ENCODE data around the gene MAP3K12.

The MAP3K12 gene

DNA sequence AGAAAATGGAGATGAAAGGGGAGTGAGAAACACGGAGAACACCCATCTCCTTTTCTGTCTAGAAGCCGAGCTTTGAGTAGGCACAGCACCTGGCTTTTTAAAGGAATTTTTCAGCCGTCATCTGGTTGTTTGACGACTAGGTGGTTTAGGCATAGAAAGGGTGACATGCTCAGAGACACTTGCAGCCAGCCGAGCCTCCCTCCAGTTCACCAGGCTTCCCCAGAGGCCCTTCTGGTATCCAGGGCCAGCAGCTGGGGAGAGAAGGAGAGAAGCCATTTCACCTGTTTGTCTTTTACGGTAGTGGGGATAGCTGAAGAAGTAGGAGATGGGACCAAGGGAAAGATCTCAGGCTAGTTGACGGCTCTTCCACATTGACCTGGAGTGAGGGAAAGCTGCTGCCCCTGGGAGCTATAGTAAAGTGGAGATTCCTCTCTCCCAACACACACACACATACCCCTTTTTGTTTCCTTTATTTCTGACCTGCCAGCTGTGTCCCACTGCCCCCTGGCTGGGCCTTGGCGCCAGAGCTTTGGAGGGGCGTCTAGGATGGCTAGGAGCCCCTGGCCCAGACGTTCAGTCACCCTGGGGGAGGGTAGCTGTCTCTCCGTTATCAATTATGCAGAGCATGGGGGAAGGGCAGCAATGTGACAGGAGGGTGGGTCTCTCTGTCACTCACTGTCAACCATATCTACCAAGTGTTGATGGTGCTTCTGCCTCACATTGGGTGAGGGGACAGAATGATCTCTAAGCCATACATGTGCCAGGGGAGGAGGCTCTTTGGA lies 5.5 kb downstream of the MAP3K12 start:
- DNase-seq (ENCODE audit: low spot score in 2 of 2), result no peak
- in situ Hi-C loops (cut with MboI; ENCODE audit: low sequenced_read_pairs), result no loop called here
- peak overlapping the region; percentile 39 for H3K4me3 ChIP-seq
- H3K36me3 ChIP-seq (replicated peaks), result no peaks in the 10 kb centered on the region
- H3K4me1 ChIP-seq, result peaks cover 9% of the 10 kb centered on the region; the same call in 1 of the 2 replicates
- H3K9me3 ChIP-seq, result no peaks in the 10 kb centered on the region
- H3K27me3 ChIP-seq (ENCODE audit: low read depth), result no peaks in the 10 kb centered on the region

DNA sequence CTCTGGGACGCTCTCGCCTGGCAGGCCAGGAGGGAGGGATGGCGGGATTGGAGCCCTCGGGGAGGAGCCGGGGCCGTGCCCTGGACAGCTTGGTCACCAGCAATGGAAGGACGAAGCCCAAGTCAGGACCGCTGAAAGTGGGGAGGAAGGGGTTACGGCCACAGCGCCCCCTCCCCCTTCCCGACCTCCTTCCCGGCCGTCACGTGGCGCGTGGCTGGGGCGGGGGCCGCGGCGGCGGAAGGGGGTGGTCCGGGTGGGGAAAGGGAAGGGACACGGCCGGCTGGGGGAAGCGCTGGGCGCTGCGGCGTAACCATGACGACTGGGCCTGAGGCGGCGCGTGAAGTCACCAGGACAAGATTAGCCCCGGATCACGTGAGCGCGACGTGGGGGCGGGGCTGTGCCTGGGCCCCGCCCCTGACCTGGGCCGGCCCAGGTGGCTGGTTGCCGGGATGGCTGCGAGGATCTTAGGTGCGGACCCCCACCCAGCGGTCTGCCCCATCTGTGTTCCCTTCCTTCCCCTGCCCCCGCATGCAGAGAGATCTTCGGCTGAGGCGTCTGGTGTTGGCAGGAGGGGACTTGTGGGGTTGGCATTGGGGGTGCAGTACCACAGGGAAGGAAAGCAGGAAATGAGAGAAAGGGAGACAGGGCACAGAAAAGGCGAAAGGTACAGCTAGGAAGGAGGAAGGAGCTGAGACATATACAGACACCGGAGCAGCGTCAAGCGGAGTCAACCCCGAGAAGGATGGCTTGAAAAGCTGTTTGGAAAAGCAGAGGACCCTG lies 6.2 kb downstream of the MAP3K12 start:
- in situ Hi-C loops (cut with MboI; ENCODE audit: low sequenced_read_pairs), result no loop called here
- no peaks in the 10 kb centered on the region for H3K27me3 ChIP-seq (ENCODE audit: low read depth)
- peak; percentile 72 to 96 for DNase-seq (ENCODE audit: low spot score in 2 of 2)
- H3K4me1 ChIP-seq, result peaks cover 9% of the 10 kb centered on the region; the same call in 1 of the 2 replicates
- no peaks in the 10 kb centered on the region for H3K9me3 ChIP-seq
- peaks cover 3% of the 10 kb centered on the region for H3K36me3 ChIP-seq (replicated peaks)
- H3K4me3 ChIP-seq, result peak overlapping the region; percentile 39

DNA sequence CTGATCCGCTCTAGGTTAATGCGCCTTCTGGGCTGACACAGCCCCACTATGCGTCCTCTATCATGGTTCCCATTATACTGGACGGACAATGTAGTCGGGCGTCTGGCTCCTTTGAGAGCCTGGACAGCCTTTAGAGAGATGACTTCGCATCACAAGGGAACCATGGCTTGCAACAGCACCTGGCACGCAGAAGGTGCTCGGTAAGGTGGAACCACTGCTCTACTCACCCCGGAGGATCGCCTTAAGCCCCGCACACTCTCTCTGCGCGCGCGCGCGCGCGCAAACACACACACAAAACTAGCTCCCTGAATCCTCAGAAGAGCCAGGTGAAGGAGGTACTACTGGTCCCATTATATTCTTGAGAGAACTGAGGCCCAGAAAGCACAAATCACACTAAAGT lies 7.1 kb downstream of the MAP3K12 start:
- Histone ChIP-seq H3K27me3 (ENCODE audit: low read depth) (no peaks in the 10 kb centered on the region), H3K4me1 (peaks cover 9% of the 10 kb centered on the region; the same call in 1 of the 2 replicates), H3K4me3 (peak overlapping the region; percentile 39), H3K9me3 (no peaks in the 10 kb centered on the region), H3K36me3 (replicated peaks) (peaks cover 11% of the 10 kb centered on the region)
- no peak for DNase-seq (ENCODE audit: low spot score in 2 of 2)
- in situ Hi-C loops (cut with MboI; ENCODE audit: low sequenced_read_pairs), result no loop called here

DNA sequence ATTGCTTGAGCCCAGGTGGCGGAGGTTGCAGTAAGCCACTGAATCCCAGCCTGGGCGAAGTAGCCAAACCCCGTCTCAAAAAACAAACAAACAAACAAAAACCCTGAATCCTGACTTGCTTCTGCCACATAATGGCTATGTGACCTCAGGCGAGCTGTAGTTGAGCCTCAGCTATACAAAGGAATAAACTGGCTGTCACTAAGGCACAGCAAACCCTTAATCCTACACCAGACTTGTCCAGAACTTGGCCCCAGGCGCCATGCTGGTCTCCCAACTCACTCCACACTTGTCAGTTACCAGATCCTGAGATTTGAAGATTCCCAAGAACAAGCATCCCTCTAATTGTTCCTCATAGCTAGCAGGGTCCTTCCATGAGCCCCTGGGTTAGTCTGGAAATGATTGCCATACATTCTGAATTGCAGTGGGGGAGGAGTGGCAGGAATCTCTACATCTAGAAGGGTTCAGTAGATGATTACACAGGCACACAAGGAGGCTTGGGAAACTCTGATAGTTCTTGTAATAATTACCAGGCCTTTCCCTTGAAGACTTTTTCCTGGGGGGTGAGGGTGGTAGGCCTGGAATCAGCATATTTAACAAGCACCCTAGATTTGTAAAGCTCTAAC lies 9.9 kb downstream of the MAP3K12 start:
- in situ Hi-C loops (cut with MboI; ENCODE audit: low sequenced_read_pairs), result no loop called here
- DNase-seq (ENCODE audit: low spot score in 2 of 2), result no peak
- peaks cover 39% of the 10 kb centered on the region for H3K36me3 ChIP-seq (replicated peaks)
- peaks cover 7% of the 10 kb centered on the region; the same call in 1 of the 2 replicates for H3K4me1 ChIP-seq
- H3K27me3 ChIP-seq (ENCODE audit: low read depth), result no peaks in the 10 kb centered on the region
- no peak overlapping the region for H3K4me3 ChIP-seq
- H3K9me3 ChIP-seq, result no peaks in the 10 kb centered on the region

DNA sequence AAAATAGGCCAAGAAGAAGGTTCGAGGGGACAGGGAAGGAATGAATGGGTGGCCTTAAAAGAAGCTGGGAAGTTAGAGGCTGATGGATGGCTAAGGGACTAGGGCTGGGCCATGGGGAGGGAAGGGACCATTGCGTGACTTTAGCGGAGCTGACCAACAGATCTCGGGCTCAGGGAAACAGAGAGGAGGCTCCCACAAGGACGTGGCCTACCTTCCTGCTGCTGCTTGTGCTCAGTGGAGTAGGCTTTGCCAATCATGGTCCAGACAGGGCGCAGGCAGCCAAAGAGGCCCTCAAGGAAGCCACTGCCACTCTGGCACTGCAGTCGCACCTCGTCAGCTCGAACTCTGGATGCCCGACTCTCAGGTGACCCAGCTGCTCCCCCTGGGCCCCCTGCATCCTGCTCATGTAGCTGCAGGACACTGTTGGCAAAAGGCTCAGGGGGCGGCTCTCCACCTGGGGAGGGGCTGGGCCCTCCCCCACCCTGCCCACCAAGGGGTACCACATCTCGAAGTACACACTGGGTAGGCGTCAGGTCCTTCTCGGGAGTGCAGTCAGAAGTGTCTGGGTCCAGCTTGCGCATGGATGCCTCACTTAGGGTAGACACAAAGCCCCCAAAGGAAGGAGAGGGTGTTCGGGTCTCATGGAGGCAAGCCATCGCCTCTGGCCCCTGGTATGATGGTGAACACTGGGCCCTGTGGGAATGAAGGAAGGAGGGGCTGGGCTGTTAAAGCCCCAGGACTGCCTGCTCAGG lies 12.3 kb downstream of the MAP3K12 start:
- Histone ChIP-seq H3K4me1 (no peaks in the 10 kb centered on the region), H3K36me3 (replicated peaks) (peaks cover 64% of the 10 kb centered on the region), H3K9me3 (no peaks in the 10 kb centered on the region), H3K4me3 (no peak overlapping the region), H3K27me3 (ENCODE audit: low read depth) (no peaks in the 10 kb centered on the region)
- DNase-seq (ENCODE audit: low spot score in 2 of 2), result no peak
- in situ Hi-C loops (cut with MboI; ENCODE audit: low sequenced_read_pairs), result no loop called here

DNA sequence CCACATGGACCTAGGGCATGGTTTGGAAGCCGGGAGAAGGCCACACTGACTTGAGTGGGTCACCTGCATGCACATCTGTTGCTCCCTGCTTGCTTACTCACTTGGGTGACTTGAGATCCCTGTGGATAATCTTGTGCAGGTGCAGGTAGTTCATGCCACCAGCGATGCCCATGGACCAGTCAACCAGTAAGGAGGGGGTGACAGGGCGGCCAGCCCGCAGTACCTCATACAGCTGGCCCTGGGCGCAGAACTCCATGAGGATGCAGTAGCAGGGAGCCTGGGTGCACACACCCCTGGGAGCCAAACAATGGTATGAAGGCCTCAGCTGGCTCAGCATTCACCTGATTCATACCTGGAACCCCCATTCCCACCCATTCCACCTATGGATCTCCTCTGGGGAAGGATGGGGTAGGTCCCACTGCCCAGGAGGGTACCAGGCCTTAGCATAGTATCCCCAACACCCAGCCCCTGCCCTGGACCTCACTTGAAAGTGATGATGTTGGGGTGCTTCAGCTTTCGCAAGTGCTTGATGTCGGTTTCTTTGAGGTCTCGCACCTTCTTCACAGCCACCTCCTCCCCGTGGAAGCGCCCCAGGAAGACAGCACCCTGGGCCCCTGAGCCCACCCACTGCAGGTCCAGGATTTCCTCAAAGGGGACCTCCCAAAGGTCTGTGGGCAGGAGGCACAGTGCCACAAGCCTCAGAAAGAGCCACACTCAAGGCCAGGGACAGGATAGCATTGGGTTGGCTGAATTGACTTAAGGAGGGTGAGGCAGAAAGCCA lies 13.1 kb downstream of the MAP3K12 start:
- H3K4me1 ChIP-seq, result peaks cover under 1% of the 10 kb centered on the region; the same call in 1 of the 2 replicates
- H3K36me3 ChIP-seq (replicated peaks), result peaks cover 72% of the 10 kb centered on the region

DNA sequence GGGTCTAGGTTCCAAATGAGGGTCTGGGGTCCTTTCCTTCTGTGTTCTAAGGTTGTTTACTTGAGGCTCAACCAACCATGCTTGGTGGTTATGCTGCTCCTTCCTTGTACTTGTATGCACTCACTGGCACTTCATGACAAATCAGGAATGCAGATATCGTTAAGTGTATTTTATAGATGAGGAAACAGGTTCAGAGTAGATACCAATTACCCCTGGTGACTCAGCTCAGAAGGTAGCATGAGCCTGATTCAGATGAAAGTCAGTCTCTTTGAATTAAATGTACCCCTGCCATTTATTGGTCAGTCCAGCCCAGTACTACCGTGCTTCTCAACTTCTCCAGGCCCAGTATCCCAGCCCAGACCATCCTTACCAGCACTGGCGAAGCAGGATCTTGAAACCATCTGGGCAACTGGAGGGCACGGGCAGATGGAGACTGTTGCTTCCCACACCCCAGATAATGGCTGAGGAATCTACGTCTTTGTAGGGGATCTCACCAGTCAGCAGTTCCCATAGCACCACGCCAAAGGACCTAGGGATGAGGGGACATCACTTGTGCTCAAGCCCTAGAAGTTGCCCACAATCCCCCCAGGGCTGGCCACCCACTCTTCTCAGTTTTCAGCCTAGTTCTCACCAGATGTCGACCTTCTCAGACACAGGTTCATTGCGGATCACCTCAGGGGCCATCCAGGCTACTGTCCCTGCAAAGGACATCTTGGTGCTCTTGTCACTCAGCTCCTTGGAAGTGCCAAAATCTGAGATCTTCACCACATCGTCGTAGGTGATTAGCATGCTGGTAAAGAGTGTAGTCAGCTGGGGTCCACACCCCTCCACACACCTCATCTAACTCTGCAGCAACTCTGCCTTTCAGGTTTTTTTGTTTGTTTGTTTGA lies 14.3 kb downstream of the MAP3K12 start:
- in situ Hi-C loops (cut with MboI; ENCODE audit: low sequenced_read_pairs), result no loop called here

More for the DNA sequence above, 13.1 kb downstream of the MAP3K12 start:
- in situ Hi-C loops (cut with MboI; ENCODE audit: low sequenced_read_pairs), result no loop called here
- Histone ChIP-seq H3K4me3 (no peak overlapping the region), H3K9me3 (no peaks in the 10 kb centered on the region), H3K27me3 (ENCODE audit: low read depth) (no peaks in the 10 kb centered on the region)
- no peak for DNase-seq (ENCODE audit: low spot score in 2 of 2)

DNA sequence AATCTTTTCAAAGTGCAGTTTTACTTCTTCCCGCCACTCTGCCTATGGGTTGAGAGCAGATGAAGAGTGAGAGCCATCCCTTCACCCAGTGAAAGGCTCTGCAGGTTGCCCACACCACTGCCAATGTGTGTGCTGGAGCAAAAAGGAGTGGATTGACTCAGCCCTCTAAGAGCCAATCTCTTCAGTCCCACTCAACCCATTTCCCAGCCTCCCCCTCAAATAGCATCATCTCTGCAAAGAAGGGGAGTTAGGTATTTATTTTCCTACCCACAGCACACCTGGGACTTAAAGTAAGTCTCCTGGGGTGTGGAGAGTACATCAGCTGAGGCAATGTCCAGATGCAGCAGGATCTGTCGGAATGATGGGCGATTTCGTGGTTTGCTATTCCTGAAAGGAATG lies 15.3 kb downstream of the MAP3K12 start:
- no peaks in the 10 kb centered on the region for H3K9me3 ChIP-seq
- H3K36me3 ChIP-seq (replicated peaks), result peaks cover 87% of the 10 kb centered on the region
- no peak overlapping the region for H3K4me3 ChIP-seq
- no peaks in the 10 kb centered on the region for H3K27me3 ChIP-seq (ENCODE audit: low read depth)
- DNase-seq (ENCODE audit: low spot score in 2 of 2), result no peak
- in situ Hi-C loops (cut with MboI; ENCODE audit: low sequenced_read_pairs), result no loop called here
- peaks cover 17% of the 10 kb centered on the region for H3K4me1 ChIP-seq

More for the DNA sequence above, 14.3 kb downstream of the MAP3K12 start:
- peaks cover 79% of the 10 kb centered on the region for H3K36me3 ChIP-seq (replicated peaks)
- H3K27me3 ChIP-seq (ENCODE audit: low read depth), result no peaks in the 10 kb centered on the region
- no peak for DNase-seq (ENCODE audit: low spot score in 2 of 2)
- H3K4me3 ChIP-seq, result no peak overlapping the region
- H3K9me3 ChIP-seq, result no peaks in the 10 kb centered on the region
- H3K4me1 ChIP-seq, result peaks cover 11% of the 10 kb centered on the region

DNA sequence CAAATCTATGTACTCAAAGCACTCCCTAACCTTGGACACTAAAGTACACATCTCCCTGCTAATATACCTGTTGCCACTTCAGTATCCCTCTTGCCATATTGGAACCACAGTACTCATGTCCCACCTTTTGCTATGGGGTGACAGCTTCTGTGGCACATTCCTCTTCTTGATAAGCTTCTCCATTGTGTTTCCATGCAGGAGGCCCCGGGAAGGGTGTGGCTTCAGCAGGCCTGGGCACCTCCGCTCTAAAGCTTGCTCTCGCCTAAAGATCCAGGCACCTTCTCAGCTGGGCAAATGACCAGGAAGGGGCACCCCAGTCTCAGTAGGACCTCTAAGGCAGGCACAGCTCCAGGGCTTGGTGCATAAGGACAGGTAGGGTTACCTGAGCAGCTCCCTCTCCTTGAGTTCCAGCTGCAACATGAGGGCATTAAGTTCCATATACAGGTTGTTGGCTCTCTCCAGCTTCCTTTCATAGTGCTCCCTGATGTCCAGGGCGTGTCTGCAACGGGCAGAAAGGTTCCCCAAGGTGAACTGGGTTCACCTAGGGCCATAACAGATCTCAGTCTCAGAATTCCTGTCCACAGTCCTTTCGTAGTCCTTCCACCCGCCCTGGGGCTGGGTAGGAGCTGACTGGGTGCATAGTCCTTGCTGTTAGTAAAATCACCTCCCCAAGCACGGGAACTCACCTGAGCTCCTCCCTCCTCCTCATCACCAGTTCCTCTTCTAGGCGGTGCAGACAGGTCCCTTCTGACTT lies 15.9 kb downstream of the MAP3K12 start:
- no peaks in the 10 kb centered on the region for H3K9me3 ChIP-seq
- no peak for DNase-seq (ENCODE audit: low spot score in 2 of 2)
- in situ Hi-C loops (cut with MboI; ENCODE audit: low sequenced_read_pairs), result no loop called here
- no peak overlapping the region for H3K4me3 ChIP-seq
- H3K36me3 ChIP-seq (replicated peaks), result peaks cover 93% of the 10 kb centered on the region
- peaks cover 20% of the 10 kb centered on the region for H3K4me1 ChIP-seq
- H3K27me3 ChIP-seq (ENCODE audit: low read depth), result no peaks in the 10 kb centered on the region

DNA sequence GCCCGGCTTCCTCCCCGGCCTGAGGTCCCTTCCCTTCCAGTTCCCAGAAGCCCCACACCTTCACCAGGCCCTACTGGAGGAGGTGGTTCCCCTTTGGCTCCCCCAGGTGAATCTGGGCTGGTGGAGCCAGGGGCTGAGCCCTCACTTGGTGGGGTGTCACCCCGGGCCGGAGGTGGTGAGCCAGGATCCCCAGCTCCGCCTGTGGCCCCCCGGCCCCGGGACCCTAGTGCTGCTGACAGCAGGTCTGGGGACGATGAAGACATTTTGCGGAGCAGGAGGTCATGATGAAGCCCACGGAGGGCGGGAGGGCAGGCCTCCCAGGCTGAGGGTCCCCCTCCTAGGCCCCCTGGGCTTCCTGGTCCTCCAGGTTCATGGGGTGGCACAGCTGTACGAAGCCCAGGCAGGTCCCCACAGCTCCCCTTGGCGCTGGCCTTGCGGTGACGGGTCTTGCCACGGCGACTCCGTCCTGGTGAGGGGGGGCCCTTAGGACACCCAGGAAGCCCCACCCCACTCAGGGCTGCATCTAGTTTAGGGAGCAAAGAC lies 16.6 kb downstream of the MAP3K12 start:
- Histone ChIP-seq H3K27me3 (ENCODE audit: low read depth) (no peaks in the 10 kb centered on the region), H3K4me1 (peaks cover 20% of the 10 kb centered on the region), H3K9me3 (no peaks in the 10 kb centered on the region), H3K36me3 (replicated peaks) (peaks cover 94% of the 10 kb centered on the region), H3K4me3 (no peak overlapping the region)
- in situ Hi-C loops (cut with MboI; ENCODE audit: low sequenced_read_pairs), result no loop called here
- DNase-seq (ENCODE audit: low spot score in 2 of 2), result no peak

DNA sequence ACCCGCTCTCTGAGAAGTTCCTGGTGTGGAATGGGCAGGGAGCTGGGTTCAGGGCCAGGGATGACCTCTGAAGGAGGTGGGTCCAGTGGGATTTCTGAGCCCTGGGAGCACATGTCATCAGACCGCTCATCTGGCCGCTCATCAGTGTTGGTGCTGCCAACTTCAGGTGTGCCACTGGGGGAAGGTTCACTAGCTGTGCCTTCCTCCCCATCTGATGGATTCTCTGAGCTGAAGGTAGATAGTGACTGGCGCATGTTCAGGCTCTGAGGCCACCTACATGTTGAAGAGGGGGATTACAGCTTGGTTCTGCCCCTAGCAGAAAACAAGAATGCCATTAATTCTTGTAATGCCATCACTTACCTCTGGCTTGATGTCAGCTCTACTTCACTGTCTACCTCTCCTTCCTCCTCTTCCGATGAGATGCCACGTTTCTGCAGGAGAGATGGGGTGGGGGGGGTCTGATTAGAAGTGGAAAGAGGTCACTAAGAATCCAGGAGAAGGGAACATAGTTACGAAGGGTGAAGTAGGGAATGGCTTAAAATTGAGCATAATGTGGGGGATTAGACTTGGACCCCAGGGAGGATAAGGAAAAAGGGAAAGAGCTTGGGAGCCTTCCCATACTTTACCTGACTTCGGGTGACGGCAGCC lies 17.2 kb downstream of the MAP3K12 start:
- Histone ChIP-seq H3K4me1 (peaks cover 20% of the 10 kb centered on the region), H3K27me3 (ENCODE audit: low read depth) (no peaks in the 10 kb centered on the region), H3K4me3 (no peak overlapping the region), H3K36me3 (replicated peaks) (peaks cover 94% of the 10 kb centered on the region), H3K9me3 (no peaks in the 10 kb centered on the region)
- DNase-seq (ENCODE audit: low spot score in 2 of 2), result no peak
- in situ Hi-C loops (cut with MboI; ENCODE audit: low sequenced_read_pairs), result no loop called here

Data from HAP-1 (cell line).